K562 (cell line): ENCODE results near the gene C18orf32. TPM values are rescaled to one million over a fixed set of nuclear protein-coding genes. Genes with fewer than 3 reads are reported as not detected.

ENCODE experiments used
- ATF6 ChIP-seq: sonication (generic); formaldehyde crosslinking; IDR thresholded peaks from 2 replicates; pipeline ENCODE4 v1.4.0; 2020; ENCODE audit warnings: mild to moderate bottlenecking, missing genetic modification reagents
- C11orf30 ChIP-seq: fragments of 450-650 bp; IDR thresholded peaks from 2 replicates; pipeline ENCODE4 v1.6.1; 2016; ENCODE audit warnings: low read depth, mild to moderate bottlenecking
- GATAD2B ChIP-seq: fragments of 450-650 bp; IDR thresholded peaks from 2 replicates; pipeline ENCODE4 v1.6.1; 2017; ENCODE audit warnings: mild to moderate bottlenecking, borderline replicate concordance
- HNRNPK ChIP-seq: fragments of 200-400 bp; formaldehyde crosslinking; IDR thresholded peaks from one replicate; pipeline ENCODE4 v1.6.1; 2018; ENCODE audit warnings: mild to moderate bottlenecking, low read depth, low read length; ENCODE audit not compliant: poor library complexity, severe bottlenecking
- MBD2 ChIP-seq: sonication (generic); IDR thresholded peaks from 2 replicates; pipeline ENCODE4 v1.6.1; 2016; ENCODE audit warnings: low read depth, borderline replicate concordance
- MYC ChIP-seq, 2 experiments: fragments of 250-450 bp in 1 of 2; sonication (Bioruptor Pico) in 1 of 2; IDR thresholded peaks; 2 replicates each; pipeline versions ENCODE4 v1.5.1 to v1.6.1; 2012 to 2021; ENCODE audit warnings: low read depth in 2 of 2, borderline replicate concordance in 1 of 2, improper control_type of control experiment in 1 of 2, low read length in 1 of 2, mild to moderate bottlenecking in 1 of 2, moderate library complexity in 1 of 2
- NCOA6 ChIP-seq: fragments of 450-650 bp; IDR thresholded peaks from 2 replicates; pipeline ENCODE4 v1.6.1; 2017; ENCODE audit warnings: mild to moderate bottlenecking
- NFYB ChIP-seq: IDR thresholded peaks from 2 replicates; pipeline ENCODE4 v1.6.1; 2011; ENCODE audit warnings: mild to moderate bottlenecking, moderate library complexity; ENCODE audit not compliant: insufficient read length; ENCODE audit errors: extremely low read depth
- NR2C2 ChIP-seq, 2 experiments: fragments of 200-800 bp in 1 of 2; sonication (Bioruptor generic) in 1 of 2; sonication (generic) in 1 of 2; formaldehyde crosslinking in 1 of 2; IDR thresholded peaks; 2 replicates each; pipeline versions ENCODE4 v1.6.1 to v1.8.0; 2016 to 2022; ENCODE audit warnings: mild to moderate bottlenecking in 1 of 2, missing compliant biosample characterization in 1 of 2, missing genetic modification characterization in 1 of 2, missing genetic modification reagents in 1 of 2
- POLR2H ChIP-seq: IDR thresholded peaks from 2 replicates; pipeline ENCODE4 v1.6.1; 2016; ENCODE audit warnings: missing genetic modification characterization, low read depth, mild to moderate bottlenecking, control low read depth, missing compliant biosample characterization, moderate library complexity
- POU5F1 ChIP-seq: fragments of 150-350 bp; IDR thresholded peaks from 2 replicates; pipeline ENCODE4 v1.6.1; 2014; ENCODE audit warnings: borderline replicate concordance, low read length, low read depth, mild to moderate bottlenecking; ENCODE audit not compliant: partially characterized antibody
- RB1 ChIP-seq: fragments of 450-650 bp; IDR thresholded peaks from 2 replicates; pipeline ENCODE4 v1.6.1; 2017; ENCODE audit warnings: low read depth, mild to moderate bottlenecking
- SMAD3 ChIP-seq: fragments of 450-650 bp; formaldehyde crosslinking; conservative IDR thresholded peaks from 2 replicates; pipeline ENCODE4 v1.4.0; 2020; ENCODE audit warnings: mild to moderate bottlenecking
- U2AF1 ChIP-seq: fragments of 200-400 bp; formaldehyde crosslinking; optimal IDR thresholded peaks from 2 replicates; pipeline ENCODE3; 2017; ENCODE audit warnings: mild to moderate bottlenecking, low read depth, low read length, moderate library complexity
- ZBTB2 ChIP-seq: fragments of 450-650 bp; IDR thresholded peaks from 2 replicates; pipeline ENCODE4 v1.6.1; 2016; ENCODE audit warnings: antibody characterized with exemption
- ZNF282 ChIP-seq: sonication (generic); formaldehyde crosslinking; IDR thresholded peaks from 2 replicates; pipeline ENCODE4 v1.8.1; 2023; ENCODE audit warnings: missing genetic modification reagents
- ZNF431 ChIP-seq: sonication (generic); formaldehyde crosslinking; IDR thresholded peaks from 2 replicates; pipeline ENCODE4 v1.8.0; 2022; ENCODE audit warnings: mild to moderate bottlenecking, missing genetic modification reagents
- polyA plus RNA-seq, 8 experiments: library from polyadenylated mRNA; depleted of rRNA in 4 of 8; stranded (reverse) in 5 of 8; unstranded in 3 of 8; fragments of >200 nt; fragmentation: Nextera tagmentation in 2 of 8; fragmentation: Illumina TruSeq in 1 of 8; extraction: Ambion mirVana in 2 of 8; extraction: Trizol in 1 of 8; gene quantifications; 2 replicates each; pipeline versions ENCODE4 v1.2.1 to v1.2.3, GENCODE V29; 2011 to 2014; ENCODE audit warnings: inconsistent platforms in 1 of 8, missing spikeins in 1 of 8
- total RNA-seq, 7 experiments: library from RNA; depleted of rRNA in 6 of 7; stranded (reverse); fragments of >200 nt in 6 of 7; fragmentation: Illumina TruSeq in 2 of 7; extraction: Trizol in 2 of 7; gene quantifications; 2 replicates each; pipeline versions ENCODE4 v1.2.1 to v1.2.3, GENCODE V29; 2011 to 2021; ENCODE audit warnings: low replicate concordance in 1 of 7

Gene C18orf32
- total and polyA plus RNA-seq, 9 of the 15 experiments (the other 6 are each of a cell fraction or from before 2014, with no cell fraction given) = 8.5 to 35.0 (median 20.4) TPM

GRCh38 chr18:49486953-49487710 is at the start of gene C18orf32 (continued):
- TF ChIP-seq RB1 (peak; percentile 65; the same call in 1 of the 2 replicates), MYC (IDR thresholded peaks at IDR 0.05; ENCODE audit: low read depth, low read length) (peak; percentile 79), MYC (CRISPR knock-in tag; IDR thresholded peaks at IDR 0.05; ENCODE audit: borderline replicate concordance, low read depth) (peak; percentile 51; the same call in 1 of the 2 replicates), POLR2H (tag) (peak; percentile 47), ZNF431 (CRISPR knock-in tag) (no peak; the same call in 1 of the 2 replicates), POU5F1 (no peak), NFYB (peak; percentile 20), ATF6 (peak; percentile 63; the same call in 1 of the 2 replicates), NCOA6 (peak; percentile 25; the same call in 1 of the 2 replicates), U2AF1 (peak; percentile 65), GATAD2B (peak; percentile 24; the same call in 1 of the 2 replicates), NR2C2 (CRISPR knock-in tag; IDR thresholded peaks at IDR 0.05) (no peak), NR2C2 (tag; IDR thresholded peaks at IDR 0.05) (peak; percentile 90), SMAD3 (0 out of 2 replicates have a peak, but pooled peaks have one; percentile 3), MBD2 (peak; percentile 56; the same call in 1 of the 2 replicates), ZNF282 (CRISPR knock-in tag) (no peak), ZBTB2 (peak; percentile 94), C11orf30 (peak; percentile 48; the same call in 1 of the 2 replicates), HNRNPK (no peak)
